Fibroblast of pulmonary artery (primary cell): ENCODE data around the gene PTPRN2.

Source experiments
- DNase-seq: peaks from one replicate; pipeline ENCODE4 v3.0.0-alpha.2; 2010; ENCODE audit warnings: low read depth
- H3K4me3 ChIP-seq: replicated peaks from 2 replicates; pipeline ENCODE4 v1.5.1; 2011; ENCODE audit warnings: low read depth, mild to moderate bottlenecking, control low read depth, low read length, moderate library complexity
- TF ChIP-seq, protein P1 (sequence below): IDR thresholded peaks from 2 replicates; pipeline ENCODE4 v1.5.1; 2011; ENCODE audit warnings: mild to moderate bottlenecking, control low read depth, low read length, inconsistent platforms; ENCODE audit errors: missing control alignments

Gene PTPRN2

DNA sequence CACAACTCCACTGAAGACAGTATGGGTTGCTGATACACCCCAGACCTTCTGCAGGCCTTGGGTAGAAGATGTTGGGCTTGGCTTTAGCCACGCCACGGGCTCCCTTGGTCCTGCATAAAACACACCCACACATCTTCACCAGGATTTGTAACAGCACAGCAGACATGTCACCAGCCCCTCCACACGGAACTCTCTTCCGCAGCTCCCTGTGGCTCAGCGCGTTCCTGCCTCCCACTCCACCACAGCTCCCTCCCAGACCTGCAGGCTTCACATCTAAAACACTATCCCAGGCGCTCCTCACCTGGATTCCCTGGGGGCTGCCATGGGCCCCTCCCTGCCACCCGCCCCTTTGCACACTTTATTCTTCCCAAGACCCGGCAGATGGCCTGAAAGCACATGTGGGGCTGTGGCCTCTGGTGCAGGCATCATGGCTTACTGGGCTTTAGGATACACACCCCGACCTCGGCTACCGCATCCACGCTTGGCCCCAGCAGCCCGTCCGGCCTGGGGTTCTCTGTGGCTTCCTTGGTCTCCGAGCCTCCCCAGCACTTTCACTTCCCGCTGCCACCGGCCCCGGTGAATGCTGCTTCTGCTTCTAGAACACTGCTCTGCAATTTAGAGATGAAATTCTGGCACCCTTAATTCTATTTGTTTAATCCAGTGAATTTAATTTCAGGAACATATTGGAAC, 818.0 kb downstream of the PTPRN2 start:
- no peak overlapping the region for H3K4me3 ChIP-seq
- no peak for DNase-seq
- TF ChIP-seq, protein P1, sequence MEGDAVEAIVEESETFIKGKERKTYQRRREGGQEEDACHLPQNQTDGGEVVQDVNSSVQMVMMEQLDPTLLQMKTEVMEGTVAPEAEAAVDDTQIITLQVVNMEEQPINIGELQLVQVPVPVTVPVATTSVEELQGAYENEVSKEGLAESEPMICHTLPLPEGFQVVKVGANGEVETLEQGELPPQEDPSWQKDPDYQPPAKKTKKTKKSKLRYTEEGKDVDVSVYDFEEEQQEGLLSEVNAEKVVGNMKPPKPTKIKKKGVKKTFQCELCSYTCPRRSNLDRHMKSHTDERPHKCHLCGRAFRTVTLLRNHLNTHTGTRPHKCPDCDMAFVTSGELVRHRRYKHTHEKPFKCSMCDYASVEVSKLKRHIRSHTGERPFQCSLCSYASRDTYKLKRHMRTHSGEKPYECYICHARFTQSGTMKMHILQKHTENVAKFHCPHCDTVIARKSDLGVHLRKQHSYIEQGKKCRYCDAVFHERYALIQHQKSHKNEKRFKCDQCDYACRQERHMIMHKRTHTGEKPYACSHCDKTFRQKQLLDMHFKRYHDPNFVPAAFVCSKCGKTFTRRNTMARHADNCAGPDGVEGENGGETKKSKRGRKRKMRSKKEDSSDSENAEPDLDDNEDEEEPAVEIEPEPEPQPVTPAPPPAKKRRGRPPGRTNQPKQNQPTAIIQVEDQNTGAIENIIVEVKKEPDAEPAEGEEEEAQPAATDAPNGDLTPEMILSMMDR = no peak

DNA sequence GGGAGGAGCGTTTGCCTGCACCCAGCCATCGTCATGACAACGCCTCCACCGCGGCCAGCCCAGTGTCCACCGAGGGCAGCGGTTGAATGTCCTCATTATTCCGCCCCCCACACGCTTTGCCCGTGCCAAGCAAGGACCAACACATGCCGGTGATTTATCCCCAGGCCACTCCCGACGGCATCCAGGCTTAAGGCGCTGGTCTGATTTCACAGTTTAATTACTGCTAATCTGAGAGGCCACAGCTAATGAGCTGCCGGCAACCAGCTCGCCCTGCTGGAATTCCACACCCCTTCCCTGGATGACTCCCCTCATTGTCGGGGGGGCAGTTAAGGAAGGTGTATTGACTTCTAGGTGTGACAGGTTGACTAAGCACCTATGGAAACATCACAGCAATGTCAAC, 818.5 kb downstream of the PTPRN2 start:
- DNase-seq = no peak
- no peak overlapping the region for H3K4me3 ChIP-seq
- TF ChIP-seq, protein P1 = no peak

- TF ChIP-seq, protein P1 = no peak
- DNase-seq = no peak
Observed at GRCh38 chr7:157768198-157768597, 819.4 kb downstream of the PTPRN2 start.

GRCh38 chr7:157767506-157768197, 820.0 kb downstream of the PTPRN2 start:
- no peak for DNase-seq
- H3K4me3 ChIP-seq = no peak overlapping the region
- TF ChIP-seq, protein P1 = no peak

More at GRCh38 chr7:157768198-157768597, 819.4 kb downstream of the PTPRN2 start:
- H3K4me3 ChIP-seq = no peak overlapping the region

DNA sequence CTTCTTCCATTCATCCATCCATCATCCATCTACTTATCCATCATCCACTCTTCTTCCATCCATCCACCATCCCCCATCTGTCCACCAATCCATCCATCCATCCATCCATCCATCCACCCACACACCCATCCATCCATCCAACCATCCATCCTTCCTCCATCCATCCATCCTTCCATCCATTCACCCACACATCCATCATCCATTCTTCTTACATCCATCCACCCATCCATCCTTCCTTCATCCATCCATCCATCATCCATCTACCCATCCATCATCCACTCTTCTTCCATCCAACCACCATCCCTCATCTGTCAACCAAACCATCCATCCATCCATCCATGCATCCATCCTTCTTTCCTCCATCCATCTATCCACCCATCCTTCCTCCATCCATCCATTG, 821.5 kb downstream of the PTPRN2 start:
- H3K4me3 ChIP-seq = no peak overlapping the region
- TF ChIP-seq, protein P1 = no peak
- DNase-seq = no peak

DNA sequence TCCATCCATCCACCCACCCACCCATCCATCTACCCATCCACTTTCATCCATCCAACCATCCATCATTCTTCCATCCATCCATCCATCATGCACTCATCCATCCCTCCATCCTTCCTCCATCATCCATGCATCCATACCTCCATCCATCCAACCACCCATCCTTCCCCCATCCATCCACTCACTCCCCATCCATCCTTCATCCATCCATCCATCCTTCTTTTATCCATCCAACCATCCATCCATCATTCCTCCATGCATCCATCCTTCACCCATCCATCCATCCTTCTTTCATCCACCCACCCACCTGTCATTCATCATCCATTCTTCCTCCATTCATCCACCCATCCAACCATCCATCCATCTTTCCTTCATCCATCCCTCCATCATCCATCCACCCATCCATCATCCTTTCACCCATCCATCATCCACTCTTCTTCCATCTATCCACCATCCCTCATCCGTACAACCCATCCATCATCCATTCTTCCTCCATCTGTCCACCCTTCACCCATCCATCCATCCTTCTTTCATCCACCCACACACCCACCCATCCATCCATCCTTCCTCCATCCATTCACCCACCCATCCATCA, 822.6 kb downstream of the PTPRN2 start:
- TF ChIP-seq, protein P1 = no peak
- no peak overlapping the region for H3K4me3 ChIP-seq
- DNase-seq = no peak
